Measurements from ENCODE around the gene SYNE1. TPM values are rescaled to one million over a fixed set of nuclear protein-coding genes. Genes with fewer than 3 reads are reported as not detected.

The SYNE1 gene
- total and polyA plus RNA-seq, 2 of the 8 experiments (the other 6 are each of a cell fraction or from before 2014, with no cell fraction given): 2.8 to 5.5 TPM

DNA sequence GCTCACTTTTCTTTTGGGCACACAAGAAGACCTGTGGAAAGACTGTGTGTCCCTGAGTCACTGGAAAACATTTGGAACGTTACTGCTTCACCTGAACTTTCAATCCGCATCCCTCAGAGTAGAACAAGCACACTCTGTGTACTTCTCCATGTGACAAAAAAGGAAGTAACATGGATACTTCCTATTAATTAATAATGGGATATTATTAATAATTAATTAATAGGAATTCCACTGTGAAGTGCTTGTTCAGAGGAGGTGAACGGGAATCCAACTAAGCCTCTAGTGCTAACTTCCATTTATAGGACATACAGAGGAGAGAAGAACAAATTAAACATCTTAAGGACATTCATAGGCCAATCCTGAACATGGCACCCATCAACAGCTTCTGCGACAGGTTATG, 407.8 kb downstream of the SYNE1 start:
- no peak for FAIRE-seq
- Histone ChIP-seq H2BK20ac (ENCODE audit: low read length) (no peak overlapping the region), H2BK15ac (ENCODE audit: low read length) (no peak overlapping the region), H3K14ac (ENCODE audit: insufficient read length) (no peak overlapping the region), H2AK5ac (ENCODE audit: low read depth, low read length) (no peak overlapping the region), H3K36me3 (ENCODE audit: control insufficient read depth in 2 of 4, insufficient read depth in 4 of 4, low read length in 3 of 4) (no peaks in the 10 kb centered on the region), H3K23me2 (ENCODE audit: low read depth, low read length) (no peaks in the 10 kb centered on the region), H3K23ac (ENCODE audit: insufficient read length) (no peak overlapping the region), H3K9ac (replicated peaks in 1 of 4; ENCODE audit: extremely low read depth in 1 of 4, low read depth in 3 of 4, low read length in 3 of 4) (no peak overlapping the region), H2BK120ac (replicated peaks; ENCODE audit: low read depth, low read length) (no peak overlapping the region), H3K18ac (ENCODE audit: extremely low read depth, low read length) (no peak overlapping the region), H3K27me3 (replicated peaks in 1 of 4; ENCODE audit: control insufficient read depth in 3 of 4, extremely low read depth in 1 of 4, insufficient read depth in 3 of 4, low read length in 3 of 4) (no peaks in the 10 kb centered on the region), H4K20me1 (replicated peaks in 1 of 2; ENCODE audit: control insufficient read depth in 1 of 2, insufficient read depth in 2 of 2, low read length in 2 of 2) (no peaks in the 10 kb centered on the region), H3K4me1 (replicated peaks in 1 of 4; ENCODE audit: control insufficient read depth in 3 of 4, insufficient read depth in 4 of 4, low read length in 3 of 4) (no peaks in the 10 kb centered on the region), H4K5ac (ENCODE audit: insufficient read length, low read depth, low read length) (no peak overlapping the region), H2AFZ (ENCODE audit: low read length) (no peak overlapping the region), H4K8ac (ENCODE audit: extremely low read depth, insufficient read depth, low read length) (no peak overlapping the region), H2BK12ac (ENCODE audit: low read depth, low read length) (no peak overlapping the region), H3K27ac (ENCODE audit: low read depth, low read length) (no peak overlapping the region), H3K56ac (replicated peaks; ENCODE audit: insufficient read length, low read depth, low read length) (no peak overlapping the region), H2BK5ac (ENCODE audit: low read depth, low read length) (no peak overlapping the region), H3K79me2 (ENCODE audit: control insufficient read depth in 1 of 2, insufficient read depth in 2 of 2, low read length in 2 of 2) (no peaks in the 10 kb centered on the region), H3K4me3 (ENCODE audit: extremely low read depth in 1 of 4, insufficient read depth in 2 of 4, low read depth in 3 of 4, low read length in 4 of 4) (no peak overlapping the region), H4K91ac (replicated peaks; ENCODE audit: insufficient read length, low read length) (no peak overlapping the region), H3K4ac (replicated peaks; ENCODE audit: insufficient read length, low read depth, low read length) (no peak overlapping the region), H3K9me3 (ENCODE audit: insufficient read depth in 2 of 2, low read depth in 1 of 2, low read length in 1 of 2) (no peaks in the 10 kb centered on the region), H3K79me1 (ENCODE audit: low read depth, low read length) (no peaks in the 10 kb centered on the region), H3K4me2 (ENCODE audit: insufficient read depth in 1 of 2, low read depth in 2 of 2, low read length in 2 of 2) (no peak overlapping the region)
- DNase-seq (ENCODE audit: low read depth in 1 of 2, low spot score in 2 of 2): no peak
- 62% methylated on average over 4 of the region's 4 CpGs; no CpG with 5 or more reads in 1 of the 2 experiments for WGBS, 2 experiments (ENCODE audit: extremely low coverage in 1 of 2, insufficient coverage in 1 of 2, insufficient read length in 1 of 2, insufficient replicate concordance in 2 of 2, low coverage in 1 of 2, low lambda C conversion rate in 2 of 2, missing lambda C conversion rate in 1 of 2)
- ChIA-PET CTCF (ENCODE audit: partially characterized antibody) (interaction anchor here (0.6 kb wide), 1 partner anchor 464 kb away, joined by 3 read pairs; no protein-coding TSS in a partner anchor), POLR2A (ENCODE audit: partially characterized antibody) (no interaction called here)
- TF ChIP-seq BCL11A (IDR thresholded peaks at IDR 0.05; ENCODE audit: low read depth in 2 of 2, low read length in 2 of 2) (no peak), EP300 (IDR thresholded peaks at IDR 0.05; ENCODE audit: borderline replicate concordance in 1 of 2, low read depth in 2 of 2, low read length in 2 of 2) (no peak)

All from H1 (cell line).